ENCODE data around the gene CREB3L2.

- TF ChIP-seq PBX3 (IDR thresholded peaks at IDR 0.05): no peak
- no peak for TF ChIP-seq CTCF (IDR thresholded peaks at IDR 0.05)
These were observed 45.3 kb downstream of the CREB3L2 start for GRCh38 chr7:137956591-137956990.

Measured in SK-N-SH (cell line).